AG09319 (cell line): Measurements from ENCODE around the gene BCKDK.

ENCODE experiments used
- DNase-seq: peaks from one replicate; pipeline ENCODE4 v3.0.0-alpha.2; 2010; ENCODE audit warnings: low read depth; ENCODE audit errors: extremely low read depth
- CTCF ChIP-seq: IDR thresholded peaks from 2 replicates; pipeline ENCODE4 v1.5.1; 2011; ENCODE audit warnings: low read depth, mild to moderate bottlenecking, inconsistent platforms, low read length, moderate library complexity

Gene BCKDK

GRCh38 chr16:31080756-31081419 lies 27.3 kb upstream of the BCKDK start:
- DNase-seq: no peak
- no peak for TF ChIP-seq CTCF

- TF ChIP-seq CTCF: no peak
- no peak for DNase-seq
Measured at GRCh38 chr16:31081428-31082351, 26.5 kb upstream of the BCKDK start.

GRCh38 chr16:31082368-31083045 lies 25.7 kb upstream of the BCKDK start:
- DNase-seq: no peak
- no peak for TF ChIP-seq CTCF

GRCh38 chr16:31083081-31083480 lies 25.1 kb upstream of the BCKDK start:
- no peak for DNase-seq
- no peak for TF ChIP-seq CTCF

GRCh38 chr16:31083556-31083955 lies 24.6 kb upstream of the BCKDK start:
- no peak for DNase-seq
- TF ChIP-seq CTCF: no peak

GRCh38 chr16:31083981-31084380 lies 24.2 kb upstream of the BCKDK start:
- no peak for DNase-seq
- no peak for TF ChIP-seq CTCF
